ENCODE results near the gene TNFRSF8. TPM values are rescaled to one million over a fixed set of nuclear protein-coding genes. Genes with fewer than 3 reads are reported as not detected.
A peak's percentile ranks its signal among the peaks of the same experiment; 100 is the strongest.

The TNFRSF8 gene
- total and polyA plus RNA-seq, 2 of the 13 experiments (the other 11 are each of a cell fraction or from before 2014, with no cell fraction given): not detected

DNA sequence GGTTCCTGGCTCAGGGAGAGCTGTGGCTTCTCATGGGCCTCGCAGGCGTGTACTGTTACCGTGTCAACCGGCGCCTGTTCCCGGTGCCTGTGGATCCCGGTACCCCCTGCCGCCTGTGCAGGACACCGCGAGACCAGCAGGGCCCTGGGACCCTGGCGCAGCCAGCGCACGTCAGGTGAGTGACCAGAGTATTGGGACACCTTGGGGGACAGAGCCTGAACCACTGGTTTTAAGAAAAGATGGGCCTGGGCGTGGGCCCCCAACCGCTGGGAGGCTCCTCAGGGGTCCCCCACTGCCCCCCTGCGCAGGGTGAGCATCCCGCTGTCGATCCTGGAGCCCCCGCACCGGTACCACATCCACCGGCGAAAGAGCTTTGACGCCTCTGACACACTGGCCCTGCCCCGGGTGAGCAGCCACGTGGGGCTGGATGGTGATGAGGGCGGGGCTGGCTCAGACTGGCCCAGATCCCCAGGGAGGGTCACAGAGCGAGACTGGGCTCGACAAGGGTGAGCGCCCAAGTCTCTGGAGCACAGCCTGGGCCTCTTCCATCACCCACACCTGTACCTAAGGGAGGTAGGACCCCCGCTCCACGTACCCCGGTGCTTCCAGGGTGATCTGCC, 33.3 kb upstream of the TNFRSF8 start:
- ChIA-PET POLR2A (interaction anchor here (1.7 to 2.0 kb wide), 2 partner anchors 11 to 122 kb away, joined by 4 to 5 read pairs; partner anchors contain the start of gene MIIP), CTCF (ENCODE audit: low intra/inter-chr PET ratio, low total read pairs) (no interaction called here)
- ATAC-seq (no peak), FAIRE-seq (no peak), DNase-seq (ENCODE audit: low spot score) (no peak)
- Histone ChIP-seq H3K9ac (ENCODE audit: insufficient read depth, low read depth, low read length) (no peak overlapping the region), H3K36me3 (replicated peaks in 1 of 2; ENCODE audit: control insufficient read depth in 1 of 2, insufficient read depth in 2 of 2, low read length in 2 of 2) (peaks cover 15 to 34% of the 10 kb centered on the region in 2 experiments), H3K9me3 (ENCODE audit: low read length) (no peaks in the 10 kb centered on the region), H4K20me1 (ENCODE audit: insufficient read depth, low read length) (no peaks in the 10 kb centered on the region), H3K27me3 (ENCODE audit: control insufficient read depth in 1 of 2, insufficient read depth in 2 of 2, low read length in 2 of 2) (no peaks in the 10 kb centered on the region), H2AFZ (ENCODE audit: low read length) (no peak overlapping the region), H3K4me1 (ENCODE audit: insufficient read depth, low read length) (peaks cover 15% of the 10 kb centered on the region), H3K27ac (ENCODE audit: extremely low read length, insufficient read depth, low read length) (no peak overlapping the region), H3K79me2 (ENCODE audit: insufficient read depth, low read length) (no peaks in the 10 kb centered on the region), H3K4me2 (ENCODE audit: low read depth, low read length) (no peak overlapping the region), H3K4me3 (replicated peaks in 1 of 3; ENCODE audit: insufficient read depth in 1 of 3, low read depth in 2 of 3, low read length in 3 of 3) (no peak overlapping the region)
- in situ Hi-C loops (cut with HindIII; ENCODE audit: extremely low pct_ligation_motif_present, low pct_unique_long_range_greater_than_20kb) (no loop called here), intact Hi-C loops (cut with micrococcal nuclease; ENCODE audit: unreplicated experiment) (no loop called here)
- 99% methylated on average over 13 of the region's 32 CpGs for WGBS (ENCODE audit: low lambda C conversion rate)
- no TSS peak for BruUV-seq (replicated peaks)
- no peak for TF ChIP-seq FOXK2 (IDR thresholded peaks at IDR 0.05)
- 0 out of 2 replicates have a peak, but pooled peaks have one; percentile 5 for TF ChIP-seq RBFOX2 (IDR thresholded peaks at IDR 0.05; ENCODE audit: low read depth, low read length)

DNA sequence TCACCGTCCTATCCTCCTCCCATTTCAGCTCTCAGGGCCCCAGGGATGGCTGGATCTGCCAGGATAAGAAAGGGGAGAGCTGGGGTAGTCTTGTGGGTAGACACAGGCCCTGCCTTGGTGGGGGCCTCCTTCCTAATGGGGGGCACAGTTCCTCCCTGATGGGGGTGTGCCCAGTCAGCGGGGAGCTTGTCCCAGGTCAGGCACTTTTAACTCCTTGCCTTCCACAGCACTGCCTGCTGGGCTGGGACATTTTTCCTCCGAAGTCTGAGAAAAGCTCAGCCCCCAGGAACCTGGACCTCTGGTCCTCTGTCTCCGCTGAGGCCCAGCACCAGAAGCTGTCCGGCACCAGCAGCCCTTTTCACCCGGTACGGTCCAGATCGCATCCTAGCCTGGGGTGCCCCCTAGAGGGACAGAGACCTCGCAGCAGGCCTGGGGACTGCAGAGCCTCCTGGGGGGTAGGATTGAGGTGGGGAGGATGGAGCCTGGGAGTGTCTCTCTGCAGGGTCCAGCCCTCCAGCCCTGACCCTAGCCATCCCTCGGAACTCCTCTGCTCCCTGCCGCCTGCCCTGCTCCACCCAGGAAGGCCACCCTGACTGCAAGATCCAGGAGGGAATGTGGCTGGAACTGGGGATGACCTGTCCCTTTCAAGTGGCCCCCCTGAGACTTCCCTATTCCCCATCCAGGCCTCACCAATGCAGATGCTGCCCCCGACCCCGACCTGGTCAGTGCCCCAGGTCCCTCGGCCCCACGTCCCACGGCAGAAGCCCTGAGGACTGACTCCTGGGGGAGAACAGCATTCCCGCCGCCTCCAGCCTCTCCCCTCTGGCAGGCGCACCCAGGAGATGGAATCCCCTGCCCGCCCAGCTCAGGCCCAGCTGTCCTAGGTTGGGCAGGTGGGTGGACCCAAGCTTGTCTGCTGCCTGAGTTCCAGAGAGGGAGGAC, 31.8 kb upstream of the TNFRSF8 start:
- CTCF ChIA-PET (ENCODE audit: low intra/inter-chr PET ratio, low total read pairs): interaction anchor here (1.2 kb wide), 1 partner anchor 64 kb away, joined by 6 read pairs; no protein-coding TSS in a partner anchor
- H3K36me3 ChIP-seq (replicated peaks in 1 of 2; ENCODE audit: control insufficient read depth in 1 of 2, insufficient read depth in 2 of 2, low read length in 2 of 2): peaks cover 14 to 24% of the 10 kb centered on the region in 2 experiments
- no peak overlapping the region for H3K9ac ChIP-seq (ENCODE audit: insufficient read depth, low read depth, low read length)
- no peaks in the 10 kb centered on the region for H3K79me2 ChIP-seq (ENCODE audit: insufficient read depth, low read length)
- WGBS (ENCODE audit: low lambda C conversion rate): 96% methylated on average over 12 of the region's 20 CpGs
- no peak for FAIRE-seq
- no peak overlapping the region for H3K4me3 ChIP-seq (replicated peaks in 1 of 3; ENCODE audit: insufficient read depth in 1 of 3, low read depth in 2 of 3, low read length in 3 of 3)
- H3K4me2 ChIP-seq (ENCODE audit: low read depth, low read length): no peak overlapping the region
- H4K20me1 ChIP-seq (ENCODE audit: insufficient read depth, low read length): no peaks in the 10 kb centered on the region
- no peaks in the 10 kb centered on the region for H3K27me3 ChIP-seq (ENCODE audit: control insufficient read depth in 1 of 2, insufficient read depth in 2 of 2, low read length in 2 of 2)
- no TSS peak for BruUV-seq (replicated peaks)
- POLR2A ChIA-PET: interaction anchor here (1.0 to 1.7 kb wide), 2 partner anchors 122 to 124 kb away, joined by 3 to 4 read pairs; no protein-coding TSS in a partner anchor
- intact Hi-C loops (cut with micrococcal nuclease; ENCODE audit: unreplicated experiment) (no loop called here), in situ Hi-C loops (cut with HindIII; ENCODE audit: extremely low pct_ligation_motif_present, low pct_unique_long_range_greater_than_20kb) (no loop called here)
- no peaks in the 10 kb centered on the region for H3K9me3 ChIP-seq (ENCODE audit: low read length)
- no peak overlapping the region for H3K27ac ChIP-seq (ENCODE audit: extremely low read length, insufficient read depth, low read length)
- peak; percentile 81 for ATAC-seq
- H3K4me1 ChIP-seq (ENCODE audit: insufficient read depth, low read length): peaks cover 25% of the 10 kb centered on the region
- no peak overlapping the region for H2AFZ ChIP-seq (ENCODE audit: low read length)
- DNase-seq (ENCODE audit: low spot score): no peak
- peak; percentile 7; the same call in 1 of the 2 replicates for TF ChIP-seq SMC3 (IDR thresholded peaks at IDR 0.05; ENCODE audit: low read length)
- TF ChIP-seq, protein P1, sequence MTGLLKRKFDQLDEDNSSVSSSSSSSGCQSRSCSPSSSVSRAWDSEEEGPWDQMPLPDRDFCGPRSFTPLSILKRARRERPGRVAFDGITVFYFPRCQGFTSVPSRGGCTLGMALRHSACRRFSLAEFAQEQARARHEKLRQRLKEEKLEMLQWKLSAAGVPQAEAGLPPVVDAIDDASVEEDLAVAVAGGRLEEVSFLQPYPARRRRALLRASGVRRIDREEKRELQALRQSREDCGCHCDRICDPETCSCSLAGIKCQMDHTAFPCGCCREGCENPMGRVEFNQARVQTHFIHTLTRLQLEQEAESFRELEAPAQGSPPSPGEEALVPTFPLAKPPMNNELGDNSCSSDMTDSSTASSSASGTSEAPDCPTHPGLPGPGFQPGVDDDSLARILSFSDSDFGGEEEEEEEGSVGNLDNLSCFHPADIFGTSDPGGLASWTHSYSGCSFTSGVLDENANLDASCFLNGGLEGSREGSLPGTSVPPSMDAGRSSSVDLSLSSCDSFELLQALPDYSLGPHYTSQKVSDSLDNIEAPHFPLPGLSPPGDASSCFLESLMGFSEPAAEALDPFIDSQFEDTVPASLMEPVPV (CRISPR knock-in tag; IDR thresholded peaks at IDR 0.05): 0 out of 2 replicates have a peak, but pooled peaks have one; percentile 26
- no peak for TF ChIP-seq TOPORS (CRISPR knock-in tag; IDR thresholded peaks at IDR 0.05)
- TF ChIP-seq ZFX (CRISPR knock-in tag; IDR thresholded peaks at IDR 0.05; ENCODE audit: low read depth): 0 out of 2 replicates have a peak, but pooled peaks have one; percentile 7
- no peak for TF ChIP-seq MAFF (IDR thresholded peaks at IDR 0.05; ENCODE audit: low read depth, low read length)
- 0 out of 2 replicates have a peak, but pooled peaks have one; percentile 57 for TF ChIP-seq ZNF891 (CRISPR knock-in tag; IDR thresholded peaks at IDR 0.05)
- no peak for TF ChIP-seq SATB2 (CRISPR knock-in tag; IDR thresholded peaks at IDR 0.05)
- peak; percentile 38; the same call in 1 of the 2 replicates for TF ChIP-seq ZBTB38 (CRISPR knock-in tag; IDR thresholded peaks at IDR 0.05)
